Left ventricle myocardium superior (tissue), 1 donor: ENCODE measurements around the gene ADRA1B. TPM values are rescaled to one million over a fixed set of nuclear protein-coding genes. Genes with fewer than 3 reads are reported as not detected.
"Not testable (repeated sequence)": the region's sequence is repeated elsewhere in the genome, so short reads cannot be mapped to it uniquely, and the experiment has no call there.

ENCODE experiments used
- ATAC-seq: fragments of 200-7000 bp; cut with Tn5 transposase; one replicate; pipeline ENCODE4 v1.9.1; 2020; ENCODE audit warnings: mild to moderate bottlenecking, moderate library complexity
- DNase-seq: peaks from one replicate; pipeline ENCODE4 v3.0.0-alpha.2; 2020
- intact Hi-C: fragments of 100-400 bp; cut with micrococcal nuclease; formaldehyde crosslinking; loops from one replicate; pipeline ENCODE4 v1.11.0; 2022
- total RNA-seq: library from RNA; stranded (reverse); fragmentation: NEBNext Ultra II Directional; extraction: Animal tissue kit (Norgen Biotek cat#: 25700); gene quantifications from one replicate; pipeline ENCODE4 v1.2.1, GENCODE V29; 2021
- donor health status: DM: no; HTN: yes; CAD: no; lungs with severe emphysema.

The ADRA1B gene
- total RNA-seq, 1 donor from 2014 or later, result 1.4 TPM

DNA sequence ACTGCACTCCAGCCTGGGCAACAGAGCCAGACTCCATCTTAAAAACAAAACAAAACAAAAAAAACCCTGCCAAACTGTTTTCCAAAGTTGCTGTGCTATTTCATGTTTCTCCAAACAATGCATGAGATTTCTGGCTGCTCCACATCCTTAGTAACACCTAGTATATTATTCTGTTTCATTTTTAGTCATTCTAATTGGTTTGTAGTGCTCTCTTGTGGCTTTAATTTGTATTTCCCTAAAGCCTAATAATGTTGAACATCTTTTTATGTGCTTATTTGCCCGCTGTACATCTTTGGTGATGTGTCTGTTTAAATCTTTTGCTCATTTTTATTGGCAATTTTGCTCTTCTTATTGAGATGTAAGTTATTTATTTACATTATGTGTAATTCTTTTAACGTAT, 74.2 kb downstream of the ADRA1B start:
- no peak for ATAC-seq
- intact Hi-C loops, result no loop called here

DNA sequence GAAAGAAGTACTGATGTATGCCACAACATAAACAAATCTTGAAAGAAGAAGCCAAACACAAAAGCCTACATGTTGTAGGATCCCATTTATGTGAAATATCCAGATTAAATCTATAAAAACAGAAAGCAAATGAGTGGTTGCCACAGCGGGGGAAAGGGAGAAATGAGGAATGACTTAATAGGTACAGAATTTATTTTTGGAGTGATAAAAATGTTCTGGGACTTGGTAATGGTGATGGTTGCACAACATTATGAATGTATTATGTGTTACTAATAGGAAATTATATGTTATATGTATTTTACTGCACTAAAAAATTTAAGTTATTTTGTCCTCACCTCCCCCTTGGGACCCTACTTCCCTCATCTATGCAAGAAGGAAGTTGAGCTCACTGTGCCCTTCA, 76.3 kb downstream of the ADRA1B start:
- no peak for DNase-seq
- intact Hi-C loops, result no loop called here
- no peak for ATAC-seq

More for the DNA sequence above, 74.2 kb downstream of the ADRA1B start:
- DNase-seq, result no peak

- intact Hi-C loops, result no loop called here
- no peak for ATAC-seq
Observed at GRCh38 chr5:159993194-159993593, 76.9 kb downstream of the ADRA1B start.

GRCh38 chr5:159995907-159996306, 79.6 kb downstream of the ADRA1B start:
- intact Hi-C loops, result no loop called here
- DNase-seq (no peak), ATAC-seq (no peak)

More at GRCh38 chr5:159993194-159993593, 76.9 kb downstream of the ADRA1B start:
- no peak for DNase-seq

- no peak for DNase-seq
- ATAC-seq, result no peak
- intact Hi-C loops, result no loop called here
Observed at GRCh38 chr5:160001457-160001856, 85.2 kb downstream of the ADRA1B start.

DNA sequence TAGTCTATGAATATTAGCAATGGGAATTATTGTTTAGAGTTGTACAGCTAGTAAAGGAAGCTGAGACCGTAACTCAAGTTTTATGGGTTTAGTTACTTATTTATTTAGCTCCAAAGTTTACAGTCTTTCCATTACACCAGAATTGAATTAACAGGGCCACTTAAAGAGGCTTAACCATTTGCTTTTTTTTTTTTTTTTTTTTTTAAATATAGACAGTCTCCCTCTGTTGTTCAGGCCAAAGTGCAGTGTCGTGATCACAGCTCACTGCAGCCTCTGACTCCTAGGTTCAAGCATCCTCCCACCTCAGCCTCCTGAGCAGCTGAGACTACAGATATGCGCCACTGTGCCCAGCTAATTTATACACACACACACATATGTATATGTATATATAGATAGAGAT, 91.2 kb downstream of the ADRA1B start:
- DNase-seq, result no peak
- no peak for ATAC-seq
- intact Hi-C loops, result no loop called here

DNA sequence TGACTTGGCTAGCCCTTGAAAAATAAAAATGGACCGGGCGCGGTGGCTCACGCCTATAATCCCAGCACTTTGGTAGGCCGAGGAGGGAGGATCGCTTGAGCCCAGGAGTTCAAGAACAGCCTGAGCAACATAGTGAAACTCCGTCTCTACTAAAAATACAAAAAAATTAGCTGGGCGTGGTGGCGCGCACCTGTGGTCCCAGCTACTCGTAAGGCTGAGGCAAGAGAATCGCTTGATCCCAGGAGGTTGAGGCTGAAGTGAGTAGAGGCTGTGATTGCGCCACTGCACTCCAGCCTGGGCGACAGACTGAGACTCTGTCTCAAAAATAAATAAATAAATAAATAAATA, 92.2 kb downstream of the ADRA1B start:
- ATAC-seq, intact Hi-C loops, DNase-seq: not testable (repeated sequence)

- intact Hi-C loops, result no loop called here
- peak; percentile 99 for ATAC-seq
- peak; percentile 89 for DNase-seq
Observed at GRCh38 chr5:160008877-160009590, 92.8 kb downstream of the ADRA1B start, which contains the start of gene TTC1. TTC1 (plus strand) TSS chr5:160009139; CDS start chr5:160010529, 1,390 bp downstream.

- intact Hi-C loops, result no loop called here
- ATAC-seq (peak; percentile 8), DNase-seq (no peak)
Observed at GRCh38 chr5:160009591-160009989, 93.3 kb downstream of the ADRA1B start.

- DNase-seq (no peak), ATAC-seq (no peak)
- intact Hi-C loops, result no loop called here
Observed at GRCh38 chr5:160011471-160011870, 95.2 kb downstream of the ADRA1B start.

GRCh38 chr5:160014197-160014596, 97.9 kb downstream of the ADRA1B start:
- ATAC-seq, DNase-seq, intact Hi-C loops: not testable (repeated sequence)

DNA sequence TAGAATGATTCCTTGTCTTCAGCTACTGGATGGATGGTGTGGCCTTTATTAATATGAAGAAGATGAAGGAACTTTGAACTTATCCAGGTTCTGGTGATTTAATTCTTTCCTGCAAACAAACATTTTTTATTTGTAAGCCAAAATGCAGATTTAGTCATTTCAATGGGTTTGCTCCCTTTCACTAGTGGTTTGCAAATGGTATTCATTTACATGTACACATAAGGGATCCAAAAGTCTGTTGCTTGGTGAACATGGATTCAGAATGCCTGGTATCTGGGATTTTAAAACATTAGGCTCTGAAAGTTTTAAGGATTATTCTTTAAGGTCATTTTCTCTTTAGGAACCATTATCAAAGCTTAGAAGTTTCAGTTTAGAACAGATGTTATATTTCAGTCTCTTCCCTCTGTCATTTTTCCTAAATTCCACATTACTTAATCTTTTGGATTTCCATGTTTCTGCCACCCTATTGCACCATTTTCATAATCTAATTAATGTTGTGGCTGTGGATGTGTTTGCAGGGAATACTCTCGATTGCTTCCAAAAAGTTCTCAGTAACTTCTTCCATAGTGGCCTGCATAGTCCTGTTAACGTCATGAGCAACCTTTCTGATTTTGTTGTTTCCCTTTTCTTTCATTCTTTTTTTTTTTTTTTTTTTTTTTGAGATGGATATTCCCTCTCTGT, 102.8 kb downstream of the ADRA1B start:
- no peak for ATAC-seq
- no peak for DNase-seq
- intact Hi-C loops, result no loop called here

- ATAC-seq, result no peak
- intact Hi-C loops, result loop anchor here (5.0 kb wide), 1 partner anchor 327 kb away; no protein-coding TSS in a partner anchor
- DNase-seq, result no peak
Observed at GRCh38 chr5:160020266-160020770, 104.0 kb downstream of the ADRA1B start.

GRCh38 chr5:160020964-160021363, 104.7 kb downstream of the ADRA1B start:
- intact Hi-C loops, result loop anchor here (5.0 kb wide), 1 partner anchor 326 kb away; no protein-coding TSS in a partner anchor
- ATAC-seq, result no peak

GRCh38 chr5:160021831-160022446, 105.7 kb downstream of the ADRA1B start:
- no peak for DNase-seq

More at GRCh38 chr5:160020964-160021363, 104.7 kb downstream of the ADRA1B start:
- DNase-seq, result no peak

More at GRCh38 chr5:160021831-160022446, 105.7 kb downstream of the ADRA1B start:
- intact Hi-C loops, result loop anchor here (5.0 kb wide), 1 partner anchor 325 kb away; no protein-coding TSS in a partner anchor
- ATAC-seq, result peak; percentile 89

Other genes starting within 250 kb of the ADRA1B start
- gene TTC1, start 92.7 kb downstream of the ADRA1B start, total RNA-seq, result 118 TPM
- gene PWWP2A, start 203.0 kb downstream of the ADRA1B start, total RNA-seq, result 11.4 TPM